AG09309 (cell line): ENCODE measurements around the gene HTR2A.

ENCODE experiments used
- DNase-seq: peaks from one replicate; pipeline ENCODE4 v3.0.0-alpha.2; 2010; ENCODE audit warnings: low read depth
- H3K4me3 ChIP-seq: 2 replicates; pipeline ENCODE4 v1.5.1; 2011; ENCODE audit warnings: mild to moderate bottlenecking, low read depth, low read length, moderate library complexity; ENCODE audit not compliant: control insufficient read depth
- TF ChIP-seq, protein P1 (sequence below): IDR thresholded peaks from 2 replicates; pipeline ENCODE4 v1.5.1; 2011; ENCODE audit warnings: mild to moderate bottlenecking, low read depth, low read length, inconsistent platforms; ENCODE audit not compliant: insufficient read depth, control insufficient read depth; ENCODE audit errors: missing control alignments

The HTR2A gene

DNA sequence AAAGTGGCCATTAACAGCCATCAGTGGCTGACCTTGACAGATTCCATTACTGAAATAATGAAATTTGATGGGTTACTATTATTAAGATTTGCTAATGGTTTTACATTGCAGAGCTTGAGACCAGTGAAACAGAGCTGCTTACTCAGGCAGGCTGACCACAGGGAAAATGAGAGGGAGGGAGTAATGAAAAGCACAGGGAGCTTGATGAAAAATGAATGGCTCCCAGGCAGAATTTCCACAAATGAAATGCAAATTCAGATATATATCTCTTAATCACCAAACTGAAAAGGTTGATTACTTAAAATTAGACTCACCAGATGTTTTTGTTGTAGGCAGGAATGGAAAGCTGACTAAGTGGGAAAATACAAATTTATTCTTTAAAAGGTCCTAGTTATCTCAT is 36.1 kb downstream of the HTR2A start:
- TF ChIP-seq, protein P1, sequence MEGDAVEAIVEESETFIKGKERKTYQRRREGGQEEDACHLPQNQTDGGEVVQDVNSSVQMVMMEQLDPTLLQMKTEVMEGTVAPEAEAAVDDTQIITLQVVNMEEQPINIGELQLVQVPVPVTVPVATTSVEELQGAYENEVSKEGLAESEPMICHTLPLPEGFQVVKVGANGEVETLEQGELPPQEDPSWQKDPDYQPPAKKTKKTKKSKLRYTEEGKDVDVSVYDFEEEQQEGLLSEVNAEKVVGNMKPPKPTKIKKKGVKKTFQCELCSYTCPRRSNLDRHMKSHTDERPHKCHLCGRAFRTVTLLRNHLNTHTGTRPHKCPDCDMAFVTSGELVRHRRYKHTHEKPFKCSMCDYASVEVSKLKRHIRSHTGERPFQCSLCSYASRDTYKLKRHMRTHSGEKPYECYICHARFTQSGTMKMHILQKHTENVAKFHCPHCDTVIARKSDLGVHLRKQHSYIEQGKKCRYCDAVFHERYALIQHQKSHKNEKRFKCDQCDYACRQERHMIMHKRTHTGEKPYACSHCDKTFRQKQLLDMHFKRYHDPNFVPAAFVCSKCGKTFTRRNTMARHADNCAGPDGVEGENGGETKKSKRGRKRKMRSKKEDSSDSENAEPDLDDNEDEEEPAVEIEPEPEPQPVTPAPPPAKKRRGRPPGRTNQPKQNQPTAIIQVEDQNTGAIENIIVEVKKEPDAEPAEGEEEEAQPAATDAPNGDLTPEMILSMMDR: no peak
- H3K4me3 ChIP-seq: no peak overlapping the region
- no peak for DNase-seq

DNA sequence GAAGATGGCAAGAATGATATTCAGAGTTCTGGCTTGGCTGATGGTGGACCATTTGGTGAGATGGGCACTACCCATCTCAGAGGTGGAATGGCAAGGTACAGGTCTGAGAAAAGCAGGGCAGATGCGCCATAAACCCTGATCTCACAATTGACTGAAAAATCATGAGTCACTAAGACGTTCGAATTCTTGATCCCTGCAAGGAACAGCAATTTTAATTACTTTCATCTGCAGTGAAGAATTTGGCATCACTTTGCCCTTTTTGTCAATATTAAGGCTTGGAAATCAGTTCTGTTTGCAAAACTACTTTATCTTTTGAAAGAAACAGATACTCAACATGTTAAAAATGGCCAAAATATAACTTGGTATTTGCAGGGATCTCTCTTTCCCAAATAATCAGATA is 38.1 kb downstream of the HTR2A start:
- H3K4me3 ChIP-seq: no peak overlapping the region
- TF ChIP-seq, protein P1: no peak
- DNase-seq: no peak

DNA sequence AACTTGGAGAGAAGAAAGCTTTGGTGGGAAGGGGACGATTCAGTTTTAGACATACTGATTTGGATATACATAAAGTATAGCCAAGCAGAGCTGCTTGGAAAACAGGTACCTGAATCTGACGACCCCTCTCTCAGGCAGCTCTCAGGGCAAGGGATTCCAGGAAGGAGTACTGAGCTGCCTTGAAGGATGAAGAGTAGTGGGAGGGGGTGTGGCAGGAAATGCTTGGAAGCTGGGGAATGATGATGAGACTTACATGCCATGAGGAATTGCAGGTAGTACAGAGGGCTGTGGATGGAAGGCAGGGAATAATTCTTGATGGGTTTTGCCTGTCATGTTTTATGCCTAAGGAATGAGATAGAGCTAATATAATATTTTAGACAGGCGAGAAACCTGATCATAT is 38.7 kb downstream of the HTR2A start:
- no peak for DNase-seq
- TF ChIP-seq, protein P1: no peak
- no peak overlapping the region for H3K4me3 ChIP-seq

DNA sequence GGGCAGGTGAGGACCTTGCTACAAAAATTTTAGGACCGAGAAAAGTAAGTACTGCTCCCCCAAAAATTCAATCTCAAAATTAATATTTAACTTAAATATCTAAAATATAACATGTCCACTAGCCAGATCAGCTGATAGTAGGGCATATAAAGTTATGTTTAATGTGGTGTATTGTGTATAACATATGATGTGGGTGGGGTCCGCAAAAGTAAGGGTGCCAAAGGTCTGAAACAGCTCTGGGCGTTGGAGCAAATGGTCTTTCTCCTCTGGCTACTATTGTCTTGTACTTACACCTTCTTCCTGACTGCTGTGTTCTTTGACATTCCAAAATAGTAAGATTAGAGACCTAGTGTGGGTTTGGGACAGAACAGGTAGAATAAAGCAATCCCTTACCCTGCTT is 41.2 kb downstream of the HTR2A start:
- TF ChIP-seq, protein P1: no peak
- DNase-seq: no peak
- no peak overlapping the region for H3K4me3 ChIP-seq

DNA sequence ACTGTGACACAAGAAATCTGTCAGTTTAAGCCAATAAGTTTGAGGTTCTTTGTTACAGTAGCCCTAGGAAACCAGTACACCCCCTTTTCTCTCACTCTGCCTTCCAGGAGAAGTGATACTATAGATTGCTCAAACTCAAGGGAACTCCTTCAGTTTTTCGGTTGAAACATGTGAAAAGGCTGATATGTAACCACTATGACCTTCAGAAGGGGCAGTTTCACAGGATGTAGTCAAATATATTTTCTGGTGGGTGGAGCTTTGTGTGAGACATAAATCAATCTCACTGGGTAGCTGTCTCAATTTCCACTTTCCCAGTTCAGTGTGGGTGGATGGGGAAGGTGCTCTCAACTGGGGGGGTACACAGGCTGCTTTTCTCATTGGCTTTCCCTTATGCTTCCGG is 41.7 kb downstream of the HTR2A start:
- no peak for DNase-seq
- H3K4me3 ChIP-seq: no peak overlapping the region
- TF ChIP-seq, protein P1: no peak

DNA sequence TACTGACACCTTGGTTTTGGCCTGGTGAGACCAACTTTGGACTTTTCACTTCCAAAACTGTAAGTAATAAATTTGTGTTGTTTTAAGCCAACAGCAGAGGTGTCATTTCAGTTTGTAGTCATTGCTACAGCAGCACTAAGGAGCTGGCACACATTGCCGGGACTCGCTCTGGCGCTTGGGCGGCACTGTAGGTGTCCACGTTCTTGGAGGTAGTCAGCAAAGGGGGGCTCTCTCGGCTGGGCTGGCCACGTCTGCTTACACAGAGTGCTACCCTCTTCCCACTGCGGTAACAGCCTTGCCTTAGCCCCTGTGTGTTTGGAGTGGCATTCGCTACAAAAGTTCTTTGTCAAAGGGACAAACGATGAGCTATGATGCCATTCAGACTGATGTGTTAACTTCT is 44.7 kb downstream of the HTR2A start:
- no peak overlapping the region for H3K4me3 ChIP-seq
- TF ChIP-seq, protein P1: no peak
- no peak for DNase-seq

DNA sequence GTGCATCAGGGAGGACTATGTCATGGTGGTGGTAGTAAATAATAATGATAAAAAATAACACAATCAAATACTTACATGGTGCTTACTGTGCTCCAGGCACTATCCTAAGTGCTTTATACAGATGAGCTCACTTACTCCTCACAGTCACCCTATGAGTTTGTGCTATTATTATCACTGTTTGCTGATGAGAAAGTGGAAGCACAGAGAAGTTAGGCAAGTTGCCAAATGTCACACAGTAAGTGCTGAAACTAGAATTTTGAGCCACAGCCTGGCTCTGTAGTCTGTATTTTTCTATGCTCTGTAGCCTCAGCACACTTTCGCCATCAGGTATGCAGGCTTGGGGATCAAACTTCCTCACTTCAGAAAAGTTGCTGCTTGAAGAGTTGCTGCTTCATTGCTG is 46.6 kb downstream of the HTR2A start:
- DNase-seq: no peak
- H3K4me3 ChIP-seq: no peak overlapping the region
- TF ChIP-seq, protein P1: no peak
